GM18909 (cell line): ENCODE data around the gene CDR2.
"Not testable (repeated sequence)": the region's sequence is repeated elsewhere in the genome, so short reads cannot be mapped to it uniquely, and the experiment has no call there.

Experiments
- ATAC-seq: cut with Tn5 transposase; IDR thresholded peaks from one replicate; pipeline ENCODE4 v1.9.1; 2021; ENCODE audit warnings: mild to moderate bottlenecking; ENCODE audit not compliant: unreplicated experiment, poor library complexity

The CDR2 gene

DNA sequence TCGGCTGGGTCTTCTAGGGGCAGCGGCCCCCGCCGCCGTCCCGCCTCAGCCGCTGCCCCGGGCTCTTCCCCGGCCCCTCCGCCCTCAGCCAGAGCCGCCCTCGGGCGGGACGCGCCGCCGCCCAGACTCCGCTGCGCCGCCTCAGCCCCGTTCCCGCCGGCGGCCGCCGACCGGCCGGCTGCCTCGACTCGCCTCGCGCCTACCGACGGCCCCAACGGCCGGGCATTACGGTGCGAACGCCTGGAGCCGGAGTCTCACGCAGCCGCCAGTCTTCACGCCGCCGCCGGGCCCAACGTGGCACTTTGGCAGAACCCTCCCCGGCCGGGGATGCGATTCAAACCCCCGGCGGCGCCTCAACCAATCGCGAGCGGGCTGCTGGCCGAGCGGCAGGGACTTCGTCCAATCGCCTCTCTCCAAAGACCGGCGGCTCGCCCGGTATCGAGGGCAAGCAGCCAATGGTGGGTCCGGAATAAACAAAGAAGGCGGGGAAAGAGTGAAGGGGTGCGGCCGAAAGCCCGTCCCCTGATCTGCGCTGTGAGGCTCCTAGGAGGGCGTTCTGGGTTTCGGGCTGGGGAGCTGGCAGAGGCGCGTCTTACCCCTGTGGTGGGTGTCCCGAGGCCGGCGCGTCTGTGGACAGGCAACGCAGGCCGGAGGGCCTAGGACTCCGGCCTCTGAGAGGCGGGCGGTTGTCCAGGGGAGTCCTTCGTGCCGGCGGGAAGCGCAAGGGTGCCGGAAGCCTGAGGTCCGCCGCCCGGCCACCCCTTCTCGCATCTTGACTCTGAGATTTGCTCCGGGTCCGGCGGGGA lies at the start of gene CDR2:
Gene CDR2 (minus strand): TSS at position 309 of the 806 bp plus-strand sequence. CDS start 310 bp downstream, outside the sequence.
- peak; percentile 87 for ATAC-seq

DNA sequence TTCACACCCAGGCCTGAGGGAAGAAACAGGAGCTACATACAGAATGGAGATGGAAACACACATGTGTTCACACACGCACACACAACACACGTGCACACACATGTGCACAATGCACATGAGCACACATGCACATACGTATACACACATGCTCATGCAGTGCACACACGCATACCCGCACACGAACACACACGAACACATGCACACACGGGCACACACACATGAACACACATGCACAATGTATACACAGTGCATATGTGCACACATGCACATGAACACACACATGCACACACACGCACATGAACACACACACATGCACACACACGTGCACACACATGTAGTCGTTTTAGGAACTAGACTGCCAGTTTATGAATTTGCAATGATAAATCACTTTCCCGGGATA lies 49.3 kb upstream of the CDR2 start:
- ATAC-seq, result no peak

DNA sequence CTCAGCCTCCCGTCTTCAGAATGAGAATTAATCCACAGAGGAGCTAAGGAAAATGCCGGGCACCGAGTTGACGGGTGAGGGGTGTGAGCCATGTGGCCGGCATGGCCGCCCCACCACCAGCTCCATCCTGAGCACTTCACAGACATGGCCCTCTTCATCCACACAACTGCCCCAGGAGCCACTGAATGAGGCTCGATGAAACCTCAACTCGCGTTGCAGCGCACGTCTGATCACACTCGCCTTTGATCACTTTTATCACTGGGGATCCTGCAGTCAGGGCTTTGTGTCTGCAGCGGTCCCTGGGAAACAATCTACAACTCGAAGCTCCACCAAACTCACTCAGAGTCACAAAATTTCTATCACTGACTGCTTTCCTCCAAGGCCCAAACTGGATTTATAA lies 46.7 kb upstream of the CDR2 start:
- ATAC-seq, result no peak

DNA sequence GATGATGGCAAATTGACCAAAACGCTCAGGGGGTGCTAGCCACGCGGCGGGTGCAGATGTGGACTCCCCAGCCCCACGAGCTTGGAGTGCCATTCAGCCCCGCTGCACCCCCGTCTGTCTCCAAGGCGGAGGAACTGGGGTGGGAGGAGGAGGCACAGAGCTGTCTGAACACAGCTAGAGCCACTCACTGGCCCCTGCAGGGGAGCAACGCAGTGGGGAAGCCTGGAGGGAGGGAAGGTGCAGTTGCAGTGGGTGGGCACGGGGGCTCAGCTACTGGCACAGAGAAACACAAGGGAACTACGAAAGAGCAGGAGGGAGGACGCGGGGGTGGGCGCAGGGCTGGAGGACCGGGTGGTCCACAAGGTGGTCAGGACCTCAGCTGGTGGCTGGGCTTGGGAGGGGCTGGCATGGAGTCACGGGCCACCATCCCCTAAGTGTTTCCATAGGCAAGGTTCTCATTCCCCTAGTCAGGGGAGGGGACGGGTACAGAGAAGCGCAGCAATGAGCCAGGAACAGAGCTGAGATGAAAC lies 46.3 kb upstream of the CDR2 start:
- no peak for ATAC-seq

DNA sequence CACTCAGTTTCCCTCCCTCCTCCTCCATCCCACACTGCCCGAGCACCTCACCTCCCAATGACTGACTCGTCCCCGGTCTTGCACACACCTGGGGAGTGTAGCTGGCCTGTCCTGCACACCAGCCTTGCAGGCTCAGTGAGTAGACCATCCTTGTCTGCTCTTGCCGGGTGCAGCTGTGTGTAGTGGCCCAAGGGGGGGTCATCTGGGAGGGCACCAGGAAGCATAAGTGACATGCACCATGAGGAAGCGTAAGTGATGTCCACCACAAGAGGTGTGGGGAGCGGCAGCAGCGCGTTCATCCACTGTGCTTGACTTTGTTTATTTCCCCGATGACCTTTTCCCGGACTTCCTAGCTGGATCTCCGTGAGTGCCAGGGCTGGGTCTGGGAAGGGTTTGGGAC lies 45.5 kb upstream of the CDR2 start:
- ATAC-seq, result no peak

DNA sequence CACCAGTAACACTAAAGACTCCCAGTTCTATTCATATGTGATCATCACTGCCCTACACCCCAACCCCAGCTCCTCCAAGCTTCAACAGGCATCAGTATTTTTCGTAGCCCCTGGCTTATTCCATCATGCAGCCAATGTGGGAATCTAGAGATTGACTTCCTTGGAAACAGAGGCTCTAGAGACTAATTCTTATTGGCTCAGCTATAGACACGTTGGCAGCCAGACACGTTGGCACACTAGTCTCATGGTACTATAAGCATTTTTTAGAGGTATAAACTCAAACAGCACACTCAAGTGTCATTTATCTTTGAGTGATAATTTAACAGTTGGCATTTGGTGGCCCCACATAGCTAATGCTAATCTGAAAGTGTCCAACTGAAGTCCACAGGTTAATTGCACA lies 44.4 kb upstream of the CDR2 start:
- no peak for ATAC-seq

DNA sequence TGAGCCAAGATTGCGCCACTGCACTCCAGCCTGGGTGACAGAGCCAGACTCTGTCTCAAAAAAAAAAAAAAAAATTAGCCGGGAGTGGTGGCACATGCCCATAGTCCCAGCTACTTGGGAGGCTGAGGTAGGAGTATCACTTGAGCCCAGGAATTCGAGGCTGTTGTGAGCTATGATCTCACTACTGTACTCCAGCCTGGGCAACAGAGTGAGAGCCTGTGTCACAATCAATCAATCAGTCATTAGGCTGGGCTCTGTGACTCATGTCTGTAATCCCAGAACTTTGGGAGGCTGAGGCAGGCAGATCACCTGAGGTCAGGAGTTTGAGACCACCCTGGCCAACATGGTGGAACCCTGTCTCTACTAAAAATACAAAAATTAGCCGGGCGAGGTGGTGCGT lies 43.4 kb upstream of the CDR2 start:
- not testable (repeated sequence) for ATAC-seq

DNA sequence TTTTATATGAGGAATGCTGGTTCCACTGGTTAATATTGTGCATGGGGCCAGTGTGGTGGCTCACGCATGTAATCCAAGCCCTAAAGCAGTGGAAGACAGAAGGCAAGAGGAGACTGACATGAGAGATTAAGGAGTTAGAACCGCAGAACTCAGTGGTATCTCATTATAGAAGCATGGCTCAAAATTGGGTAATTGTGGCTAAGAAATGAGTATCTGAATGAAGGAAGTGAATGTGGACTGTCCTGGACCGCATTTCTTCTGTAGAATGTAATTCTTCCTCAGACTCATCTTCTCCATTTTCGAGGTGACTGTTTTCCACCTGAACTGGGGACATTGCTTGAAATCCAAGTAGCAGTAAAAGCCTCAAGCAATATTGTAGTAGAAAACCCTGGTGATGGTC lies 42.6 kb upstream of the CDR2 start:
- ATAC-seq, result no peak

DNA sequence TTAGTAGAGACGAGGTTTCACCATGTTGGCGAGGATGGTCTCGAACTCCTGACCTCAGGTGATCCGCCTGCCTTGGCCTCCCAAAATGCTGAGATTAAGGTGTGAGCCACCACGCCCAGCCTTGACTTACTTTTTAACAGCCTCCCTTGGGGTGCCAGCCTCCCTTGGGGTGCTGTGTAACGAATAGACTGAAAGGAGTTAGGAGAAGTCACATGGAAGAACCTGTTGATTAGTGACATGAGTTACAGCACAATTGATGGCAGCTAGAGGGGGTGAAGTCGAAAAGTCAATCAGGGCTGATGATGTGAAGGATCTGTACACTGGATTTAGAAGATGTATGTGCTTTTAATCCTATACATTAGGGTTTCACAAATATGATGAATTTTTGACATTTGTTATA lies 39.4 kb upstream of the CDR2 start:
- no peak for ATAC-seq

DNA sequence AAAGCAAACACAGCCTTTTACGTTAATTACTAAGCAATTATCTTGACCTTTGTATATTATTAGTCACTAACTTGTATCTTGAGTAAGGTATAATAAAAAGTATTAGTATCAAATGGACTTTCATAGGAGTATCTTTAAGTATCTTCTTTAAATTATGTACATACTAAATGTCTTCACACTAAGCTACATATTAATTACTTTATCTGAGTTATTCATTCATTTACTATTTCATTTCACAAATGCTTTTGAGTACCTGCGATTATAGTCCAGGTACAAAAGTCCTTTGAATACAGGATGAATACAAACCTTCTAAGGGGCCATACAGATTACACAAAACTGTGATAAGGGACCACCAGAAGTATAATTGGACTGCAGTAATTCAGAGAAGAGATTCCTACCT lies 33.1 kb upstream of the CDR2 start:
- no peak for ATAC-seq

DNA sequence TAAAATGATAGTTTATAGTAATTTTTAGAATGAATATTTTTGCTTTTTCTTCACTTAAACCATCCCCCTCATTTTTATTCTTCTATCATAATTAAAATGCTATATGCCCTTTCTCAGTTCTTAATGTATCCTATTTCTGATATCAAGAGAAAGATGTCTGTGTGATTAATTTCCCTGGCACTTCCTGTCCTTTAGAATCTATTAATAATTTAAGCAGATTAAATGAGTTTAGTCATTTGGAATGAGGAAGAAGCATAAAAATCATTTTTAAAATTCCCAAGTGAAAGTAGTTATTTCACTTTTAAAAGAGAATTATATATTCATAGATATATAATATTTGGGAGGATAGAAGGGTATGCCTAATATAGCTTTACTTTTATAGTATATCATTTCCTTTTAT lies 27.8 kb upstream of the CDR2 start:
- ATAC-seq, result no peak

DNA sequence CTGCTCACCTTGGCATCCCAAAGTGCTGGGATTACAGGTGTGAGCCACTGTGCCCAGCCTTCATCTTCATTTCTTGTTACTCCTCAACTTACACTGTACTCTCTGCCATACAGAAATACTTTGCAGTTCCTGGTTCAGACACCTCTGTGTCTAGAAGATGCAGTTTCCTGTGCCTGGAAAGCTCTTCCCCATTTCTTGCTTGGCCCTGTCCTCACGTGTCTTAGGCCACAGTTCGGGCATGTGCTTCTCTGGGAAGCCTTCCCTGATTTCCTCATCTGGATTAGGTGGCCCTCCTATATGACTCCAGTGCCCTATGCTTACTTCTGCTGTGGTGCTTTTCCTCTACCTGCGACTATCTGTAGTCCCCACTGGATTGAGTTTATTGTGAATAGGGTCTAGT lies 26.5 kb upstream of the CDR2 start:
- no peak for ATAC-seq

DNA sequence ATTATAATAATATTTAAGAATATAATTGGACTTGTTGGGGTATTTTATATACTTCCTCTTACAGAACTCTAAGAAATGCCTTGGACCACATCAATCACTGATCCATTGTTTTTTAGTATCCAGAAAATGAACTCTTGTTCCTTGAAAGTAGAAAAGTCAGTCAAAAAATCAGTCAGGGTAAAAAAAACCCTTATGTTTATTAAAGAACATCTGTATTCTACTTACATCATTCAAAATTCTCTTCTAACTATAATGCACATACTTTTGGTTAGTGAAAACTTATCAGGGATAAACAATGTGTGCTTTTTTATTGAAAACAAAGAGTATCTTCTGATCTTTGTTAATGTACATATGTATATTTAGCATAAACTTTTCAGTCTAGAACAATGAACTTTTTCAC lies 23.5 kb upstream of the CDR2 start:
- ATAC-seq, result no peak

DNA sequence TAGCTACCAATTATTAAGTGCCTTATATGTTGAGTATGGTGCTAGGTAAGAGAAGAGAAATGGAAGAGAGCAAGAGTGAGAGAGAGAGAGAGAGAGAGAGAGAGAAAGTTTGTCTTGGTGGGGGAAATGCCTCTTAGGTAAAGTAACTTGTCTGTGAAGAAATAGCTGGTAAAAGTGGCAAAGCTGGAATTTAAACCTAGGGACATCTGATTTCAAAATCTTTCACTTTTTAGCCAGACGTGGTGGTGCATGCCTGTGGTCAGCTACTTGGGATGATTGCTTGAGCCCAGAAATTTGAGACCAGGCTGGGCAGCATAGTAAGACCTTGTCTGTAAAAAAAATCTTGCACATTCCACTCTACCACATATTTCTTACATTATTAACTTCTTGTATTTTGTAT lies 23.0 kb upstream of the CDR2 start:
- no peak for ATAC-seq

DNA sequence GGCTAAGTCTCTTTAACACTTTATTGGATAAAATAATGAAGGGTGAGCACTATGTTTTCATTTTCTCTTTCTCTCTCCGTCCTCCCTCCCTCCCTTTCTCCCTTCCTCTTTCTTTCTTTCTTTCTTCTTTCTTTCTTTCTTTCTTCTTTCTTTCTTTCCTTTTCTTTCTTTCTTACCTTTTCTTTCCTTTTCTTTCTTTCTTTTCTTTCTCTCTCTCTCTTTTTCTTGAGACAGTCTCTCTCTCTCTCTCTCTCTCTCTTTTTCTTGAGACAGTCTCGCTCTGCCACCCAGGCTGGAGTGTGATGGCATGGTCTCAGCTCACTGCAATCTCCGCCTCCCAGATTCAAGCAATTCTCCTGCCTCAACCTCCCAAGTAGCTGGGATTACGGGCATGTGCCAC lies 21.5 kb upstream of the CDR2 start:
- ATAC-seq, result no peak

DNA sequence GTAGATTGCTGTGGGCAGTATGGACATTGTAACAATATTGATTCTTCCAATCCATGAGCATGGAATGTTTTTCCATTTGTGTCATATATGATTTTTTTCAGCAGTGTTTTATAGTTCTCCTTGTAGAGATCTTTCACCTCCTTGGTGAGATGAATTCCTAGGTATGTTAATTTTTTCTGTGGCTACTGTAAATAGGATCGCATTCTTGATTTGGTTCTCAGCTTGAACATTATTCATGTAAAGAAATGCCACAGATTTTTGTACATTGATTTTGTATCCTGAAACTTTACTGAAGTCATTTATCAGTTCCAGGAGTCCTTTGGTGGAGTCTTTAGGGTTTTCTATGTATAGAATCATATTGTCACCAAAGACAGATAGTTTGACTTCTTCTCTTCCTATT lies 19.7 kb upstream of the CDR2 start:
- no peak for ATAC-seq

DNA sequence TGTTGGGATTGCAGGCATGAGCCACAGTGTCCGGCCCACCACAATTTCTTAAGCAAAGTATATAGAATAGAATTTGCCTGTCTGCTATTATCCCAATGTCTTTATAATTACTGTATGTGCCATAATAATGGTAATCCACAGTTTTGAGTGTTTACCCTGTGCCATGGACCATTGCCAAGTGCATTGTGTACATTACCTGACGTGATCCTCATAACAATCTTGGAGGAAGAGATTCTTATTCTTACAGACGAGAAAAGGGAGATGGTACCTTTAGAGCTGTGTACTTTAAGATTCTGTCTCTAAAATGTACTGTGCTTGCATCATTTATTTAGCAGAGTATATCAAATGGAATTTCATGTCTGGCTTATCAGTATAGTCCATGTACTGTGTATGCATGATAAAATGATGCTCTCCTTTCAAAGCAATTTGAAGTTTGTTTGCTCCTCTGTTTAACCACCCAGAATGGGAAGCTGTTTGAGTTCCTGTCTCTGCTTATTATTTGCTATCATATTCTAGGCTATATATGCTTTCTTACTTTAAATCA lies 13.8 kb upstream of the CDR2 start:
- no peak for ATAC-seq

DNA sequence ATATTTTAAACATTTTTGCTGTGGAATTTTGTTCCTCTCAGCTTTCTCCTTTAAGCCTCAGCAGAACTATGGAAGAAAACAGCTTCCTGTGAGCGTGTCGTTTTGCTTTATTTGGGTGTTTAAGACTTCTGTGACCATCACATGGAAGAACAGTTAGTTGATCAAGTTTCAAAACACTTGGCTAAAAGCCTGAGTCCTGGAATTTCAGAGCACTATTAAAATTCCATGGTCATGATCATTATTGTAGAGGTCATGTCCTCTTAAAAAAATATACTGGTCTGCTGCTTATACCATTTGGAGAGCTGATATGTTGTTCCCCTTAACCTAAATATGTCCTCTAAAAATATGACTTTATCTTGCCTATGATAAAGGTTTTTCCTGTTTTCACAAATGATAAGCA lies 12.6 kb upstream of the CDR2 start:
- ATAC-seq, result no peak

DNA sequence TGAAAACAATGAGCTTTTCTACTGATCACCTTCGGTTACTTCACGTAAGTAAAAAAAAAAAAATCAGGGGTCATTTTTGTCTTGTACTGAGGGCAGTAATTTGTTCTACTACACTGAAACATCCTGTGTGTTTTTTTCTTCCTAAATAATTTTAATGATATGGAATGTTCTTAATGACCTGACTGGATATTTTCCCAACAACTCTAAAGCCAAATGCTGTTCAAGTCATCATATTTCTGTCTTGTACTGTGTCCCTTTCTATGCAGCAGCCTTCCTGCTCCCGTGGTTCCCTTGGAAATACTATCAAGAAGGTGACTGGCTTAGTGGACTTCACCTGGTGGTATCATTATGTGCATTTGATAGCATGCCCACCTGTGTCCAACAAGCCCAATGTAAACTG lies 10.8 kb upstream of the CDR2 start:
- no peak for ATAC-seq

DNA sequence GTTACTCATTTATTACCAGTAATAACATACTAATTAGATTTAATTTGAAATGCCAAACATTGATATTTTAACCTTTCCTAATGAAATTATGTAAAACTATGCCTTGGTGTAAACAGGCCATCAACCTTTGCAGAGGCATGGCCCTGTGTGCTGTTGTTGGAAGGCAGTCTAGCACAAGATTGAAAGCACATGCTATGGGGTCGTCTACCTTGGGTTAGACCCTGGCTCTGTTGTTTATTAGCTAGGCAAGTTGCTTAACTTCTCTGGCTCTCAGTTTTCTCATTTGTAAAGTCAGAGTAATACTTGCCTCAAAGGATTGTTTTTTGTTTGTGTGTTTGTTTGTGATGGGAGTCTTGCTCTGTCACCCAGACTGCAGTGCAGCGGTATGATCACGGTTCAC lies 9.4 kb upstream of the CDR2 start:
- ATAC-seq, result no peak

DNA sequence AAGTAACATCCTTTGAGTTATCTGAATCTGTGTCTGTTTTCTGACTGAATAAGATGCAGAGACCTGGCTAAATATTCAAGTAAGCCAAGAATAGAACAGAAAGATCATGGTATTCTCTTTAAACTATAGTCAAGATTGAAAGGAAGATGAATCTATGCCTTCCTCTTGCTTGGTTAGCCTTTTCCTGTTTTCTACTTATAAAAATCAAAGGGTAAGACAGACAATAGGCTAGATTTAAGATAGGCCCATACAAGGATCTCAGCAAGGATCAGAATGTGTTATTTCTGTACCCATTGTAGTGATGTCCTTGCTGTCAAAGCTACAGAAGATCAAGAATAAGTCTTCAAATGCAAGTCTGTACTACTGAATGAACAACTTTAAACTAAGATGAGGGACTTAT lies 7.0 kb upstream of the CDR2 start:
- no peak for ATAC-seq

DNA sequence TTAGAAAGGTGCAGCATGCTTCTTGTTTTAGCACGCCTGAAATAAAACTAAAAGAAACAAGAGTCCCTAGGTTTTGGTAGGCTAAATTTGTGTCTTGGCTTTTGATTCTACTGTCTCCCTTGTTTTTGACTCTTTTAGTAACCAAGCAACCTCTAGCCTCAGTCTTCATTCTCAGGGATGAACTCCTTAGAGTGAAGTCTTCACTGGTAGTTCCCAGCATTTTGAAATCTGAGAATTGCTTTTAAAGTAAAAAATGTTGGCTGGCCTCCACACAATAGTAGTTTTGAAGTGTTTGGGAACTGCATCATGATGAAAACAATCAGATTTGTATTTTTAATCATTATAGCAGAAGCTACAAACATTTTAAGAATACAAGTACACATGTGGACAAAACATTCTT lies 6.1 kb upstream of the CDR2 start:
- ATAC-seq, result no peak
